C4-2B (cell line): ENCODE data around the gene CGB5.
"Not testable (repeated sequence)": the region's sequence is repeated elsewhere in the genome, so short reads cannot be mapped to it uniquely, and the experiment has no call there.

Source experiments
- CTCF ChIP-seq: fragments of 450-650 bp; conservative IDR thresholded peaks from 2 replicates; pipeline ENCODE4 v1.5.1; 2017; ENCODE audit warnings: mild to moderate bottlenecking
- ZFX ChIP-seq: fragments of 450-650 bp; IDR thresholded peaks from 2 replicates; pipeline ENCODE4 v1.6.1; 2017

GRCh38 chr19:49028686-49029085 is 15.0 kb upstream of the CGB5 start:
- not testable (repeated sequence) for TF ChIP-seq CTCF, ZFX
